ENCODE measurements around the gene EPB42.
"Not testable (repeated sequence)": the region's sequence is repeated elsewhere in the genome, so short reads cannot be mapped to it uniquely, and the experiment has no call there.

EPB42 gene

GRCh38 chr15:43184407-43185124 is 36.3 kb downstream of the EPB42 start:
- FAIRE-seq: no peak

GRCh38 chr15:43183270-43183669 is 37.5 kb downstream of the EPB42 start:
- FAIRE-seq: no peak

- FAIRE-seq: not testable (repeated sequence)
These were observed 43.7 kb downstream of the EPB42 start for GRCh38 chr15:43177147-43177546.

- FAIRE-seq: not testable (repeated sequence)
These were observed 45.0 kb downstream of the EPB42 start for GRCh38 chr15:43175656-43176309.

GRCh38 chr15:43169888-43170287 is 50.9 kb downstream of the EPB42 start:
- no peak for FAIRE-seq

- no peak for FAIRE-seq
These were observed 52.4 kb downstream of the EPB42 start for GRCh38 chr15:43168192-43169107.

- FAIRE-seq: not testable (repeated sequence)
These were observed 53.6 kb downstream of the EPB42 start for GRCh38 chr15:43167261-43167660.

GRCh38 chr15:43165801-43166325 is 55.0 kb downstream of the EPB42 start:
- FAIRE-seq: no peak

GRCh38 chr15:43153269-43153668 is 67.5 kb downstream of the EPB42 start:
- FAIRE-seq: no peak

- FAIRE-seq: no peak
These were observed 69.1 kb downstream of the EPB42 start for GRCh38 chr15:43151688-43152087.

- no peak for FAIRE-seq
These were observed 70.5 kb downstream of the EPB42 start for GRCh38 chr15:43150191-43150929.
